Caki2 (cell line): ENCODE results near the gene CNOT4. TPM values are rescaled to one million over a fixed set of nuclear protein-coding genes. Genes with fewer than 3 reads are reported as not detected.
"Not testable (repeated sequence)": the region's sequence is repeated elsewhere in the genome, so short reads cannot be mapped to it uniquely, and the experiment has no call there.

Experiments
- DNase-seq: peaks from one replicate; pipeline ENCODE4 v3.0.0-alpha.2; 2015; ENCODE audit warnings: low read depth
- in situ Hi-C: cut with HindIII; loops from 2 replicates; pipeline ENCODE4 v1.10.0; 2016; ENCODE audit warnings: low sequenced_read_pairs, low pct_unique_long_range_greater_than_20kb, mixed read lengths
- total RNA-seq: library from RNA; depleted of rRNA; stranded (reverse); fragments of >200 nt; shearing (Covaris generic); gene quantifications from 2 replicates; pipeline ENCODE4 v1.2.3, GENCODE V29; 2014; ENCODE audit warnings: low replicate concordance

CNOT4 gene
- total RNA-seq, 1 experiment from 2014 or later = 2.9 TPM

DNA sequence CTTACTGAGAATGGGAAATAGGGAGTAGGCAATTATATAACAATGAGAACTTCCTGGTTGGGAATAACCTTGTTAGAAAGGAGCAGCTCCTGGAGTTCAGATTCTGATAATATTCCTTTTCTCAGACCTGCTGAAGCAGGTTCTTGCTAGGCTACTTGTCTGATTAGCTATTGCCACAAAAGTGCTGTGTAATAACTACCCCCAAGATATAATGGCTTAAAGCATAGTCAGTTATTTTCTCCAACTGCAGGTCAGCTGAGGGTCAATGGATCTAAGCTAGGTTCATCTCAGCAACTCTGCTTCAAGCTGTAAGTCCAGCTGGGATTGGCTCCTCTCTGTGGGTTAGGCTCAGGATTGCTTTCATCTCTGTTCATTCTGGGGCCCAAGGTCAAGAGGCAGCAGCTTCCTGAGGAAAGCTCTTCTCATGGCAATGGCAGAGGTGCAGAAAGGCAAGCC lies 9.4 kb upstream of the CNOT4 start:
- in situ Hi-C loops = no loop called here
- peak; percentile 45 for DNase-seq

DNA sequence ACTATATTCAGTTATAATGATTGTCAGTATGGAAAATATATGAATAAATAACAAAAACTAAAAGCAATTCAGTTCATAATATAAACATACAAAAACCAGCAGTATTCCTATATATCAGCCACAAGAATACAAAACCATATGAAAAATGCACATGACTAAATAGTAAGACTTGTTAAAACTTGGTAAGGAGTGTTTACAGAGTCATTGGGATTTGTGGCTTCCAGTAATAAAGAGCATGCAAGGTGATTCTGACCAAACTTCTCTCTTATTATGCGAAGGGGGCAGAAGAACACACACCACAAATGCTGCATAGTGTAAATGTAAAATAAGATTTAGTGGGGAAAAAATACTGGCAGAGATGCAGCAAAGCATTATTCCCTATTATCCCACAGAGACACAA lies 8.8 kb upstream of the CNOT4 start:
- in situ Hi-C loops = no loop called here
- DNase-seq = no peak

DNA sequence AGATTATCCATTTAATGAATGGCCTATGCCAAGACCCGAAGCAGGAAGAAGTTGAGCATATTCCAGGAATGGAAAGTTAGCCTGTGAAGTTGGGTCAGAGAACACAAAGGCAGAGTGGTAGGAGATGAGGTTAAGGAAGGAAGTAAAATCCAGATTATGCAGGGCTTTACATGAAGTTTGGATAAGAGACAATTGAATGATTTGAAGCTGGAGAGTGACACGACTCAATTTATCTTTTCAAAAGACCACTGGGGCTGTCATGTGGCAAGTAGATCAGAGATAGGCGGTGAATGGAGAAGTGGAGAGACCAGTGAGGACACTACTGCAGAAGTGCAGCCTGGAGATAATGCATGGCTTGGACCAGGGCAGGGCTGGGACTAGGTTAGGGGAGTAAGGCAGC lies 7.2 kb upstream of the CNOT4 start:
- no peak for DNase-seq
- in situ Hi-C loops = no loop called here

DNA sequence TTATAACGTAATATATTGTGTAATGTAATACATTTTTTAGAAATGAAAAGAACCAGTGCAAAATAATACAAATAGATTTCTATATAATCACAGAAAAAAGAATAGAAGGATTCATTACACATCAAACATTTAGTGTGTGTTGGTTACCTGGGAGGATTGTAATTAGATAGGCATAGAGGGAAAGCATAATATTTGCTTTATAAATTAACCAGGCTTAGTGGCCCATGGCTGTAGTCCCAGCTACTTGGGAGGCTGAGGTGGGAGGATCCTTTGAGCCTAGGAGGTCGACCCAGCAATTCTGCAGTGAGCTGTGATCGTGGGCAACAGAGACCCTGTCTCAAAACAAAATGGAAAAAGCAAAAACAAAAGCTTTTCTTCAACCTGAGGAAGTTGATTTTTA lies 5.0 kb upstream of the CNOT4 start:
- in situ Hi-C loops = no loop called here
- no peak for DNase-seq

DNA sequence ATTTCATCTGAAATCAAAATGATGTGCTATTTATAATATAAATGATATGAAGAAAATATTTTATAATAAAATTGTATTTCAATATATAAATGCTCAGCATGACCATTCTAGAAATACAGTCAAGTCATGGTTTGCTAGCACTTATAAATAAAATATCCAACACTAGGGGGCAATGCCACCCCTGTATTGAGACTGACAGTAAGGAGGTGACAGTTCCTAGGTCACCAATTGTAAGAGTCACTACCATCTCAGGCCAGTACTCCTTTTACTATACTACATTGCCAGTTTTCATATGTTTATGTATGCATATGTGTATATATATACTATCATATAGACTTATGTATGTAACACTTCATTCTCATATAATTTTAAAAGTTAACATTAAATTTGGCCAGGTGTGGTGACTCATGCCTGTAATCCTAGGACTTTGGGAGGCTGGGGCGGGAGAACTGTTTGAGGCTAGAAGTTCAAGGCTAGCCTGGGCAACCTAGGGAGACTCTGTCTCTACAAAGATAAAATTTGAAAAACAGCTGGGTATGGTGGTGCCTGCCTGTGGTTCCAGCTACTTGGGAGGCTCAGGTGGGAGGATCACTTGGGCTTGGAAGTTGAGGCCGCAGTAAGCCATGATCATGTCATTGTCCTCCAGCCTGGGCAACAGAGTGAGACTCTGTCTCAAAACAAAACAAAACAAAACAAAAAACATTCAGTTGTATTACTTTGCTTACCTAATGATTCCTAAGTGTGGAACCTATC lies 2.4 kb upstream of the CNOT4 start:
- peak; percentile 65 for DNase-seq
- in situ Hi-C loops = no loop called here

DNA sequence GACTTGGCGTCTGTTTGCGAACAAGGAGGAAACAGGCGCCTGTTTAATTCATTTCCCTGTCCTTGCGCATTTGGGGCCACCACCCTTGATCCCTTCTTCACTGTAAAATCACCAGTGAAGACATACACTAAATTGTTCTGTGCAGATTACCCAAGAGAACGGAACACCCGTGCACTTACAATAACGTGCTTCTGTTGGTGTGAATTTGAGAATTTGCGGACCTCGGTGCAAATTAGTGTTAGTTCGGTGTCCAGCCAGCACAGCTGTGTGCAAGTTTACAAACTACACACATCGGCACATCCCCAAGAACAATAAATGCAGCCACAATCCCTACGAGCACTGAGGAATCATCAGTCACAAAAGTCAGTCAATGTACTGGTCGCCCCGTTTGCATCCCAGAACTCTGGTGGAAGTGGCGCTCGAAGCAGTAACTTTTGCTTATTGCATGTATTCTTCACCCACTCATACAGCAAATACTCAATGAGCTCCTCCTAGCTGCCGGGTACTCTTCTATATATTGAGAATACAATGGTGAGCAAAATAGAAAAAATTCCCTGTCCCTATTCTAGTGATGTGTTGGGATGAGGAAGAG lies 786 bp upstream of the CNOT4 start:
- in situ Hi-C loops = no loop called here
- no peak for DNase-seq

DNA sequence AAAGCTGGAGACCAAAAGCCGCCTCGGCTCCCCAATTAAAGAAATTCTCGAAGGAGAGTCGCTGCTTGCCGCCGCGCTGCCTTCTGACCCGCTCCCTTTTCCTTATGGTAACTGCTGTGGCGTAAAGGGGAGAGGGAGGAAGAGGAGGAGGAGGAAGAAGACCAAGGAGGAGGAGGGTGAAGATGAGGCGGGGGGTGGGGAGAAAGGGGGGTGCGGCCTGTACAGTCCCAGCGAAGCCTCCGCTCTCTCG lies 388 bp downstream of the CNOT4 start:
- in situ Hi-C loops = no loop called here
- no peak for DNase-seq

DNA sequence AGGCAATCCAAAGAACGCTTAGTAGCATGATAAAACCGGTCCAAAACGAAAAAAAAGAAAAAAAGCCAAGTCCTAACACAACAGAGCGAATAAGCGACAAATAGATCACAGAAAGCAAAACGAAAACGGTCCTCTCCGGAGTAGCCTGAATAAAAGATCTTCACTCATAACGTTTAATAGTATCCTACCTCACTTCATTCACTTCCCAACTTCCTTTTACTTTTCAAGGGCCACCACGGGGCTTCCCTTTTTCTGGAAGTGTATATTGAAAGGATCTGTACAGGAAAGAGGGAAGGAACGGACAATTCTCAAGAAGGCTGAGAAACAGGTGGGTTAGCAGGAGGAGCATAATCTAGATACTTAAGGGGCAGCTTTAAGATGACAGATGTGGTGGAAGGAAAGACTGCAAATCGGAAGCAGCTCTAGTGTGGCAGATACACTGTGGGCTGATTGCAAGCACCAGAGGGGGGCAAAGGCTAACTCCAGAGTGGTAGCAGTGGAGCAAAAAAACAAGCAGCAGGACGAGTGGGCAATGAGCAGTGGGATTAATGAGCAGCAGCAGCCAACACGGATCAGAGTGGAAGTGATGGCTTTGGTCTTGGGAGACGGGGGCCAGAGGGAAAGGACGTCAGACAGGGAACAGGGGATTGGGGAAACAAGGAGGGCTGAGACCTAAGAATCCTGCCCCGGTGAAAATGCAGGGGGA lies 866 bp downstream of the CNOT4 start:
- in situ Hi-C loops = no loop called here
- peak; percentile 33 for DNase-seq

DNA sequence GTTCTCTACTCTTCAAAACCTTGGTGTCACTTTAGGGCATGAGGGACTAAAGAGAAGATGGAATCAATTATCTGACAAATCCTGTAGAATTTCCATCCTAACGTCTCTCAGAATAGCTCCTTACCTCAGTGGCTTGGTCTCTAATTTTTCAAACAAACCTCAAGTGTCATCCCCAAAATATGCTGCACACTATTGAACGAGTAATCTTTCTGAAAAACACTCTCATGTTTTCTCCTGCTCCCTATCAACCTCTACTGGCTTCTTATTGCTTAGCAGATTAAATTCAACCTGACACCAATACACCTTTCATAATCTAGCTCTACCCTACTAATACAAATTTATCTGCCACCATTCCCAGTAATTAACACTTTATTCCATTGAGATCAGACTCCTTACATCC lies 8.5 kb downstream of the CNOT4 start:
- no peak for DNase-seq
- in situ Hi-C loops = no loop called here

DNA sequence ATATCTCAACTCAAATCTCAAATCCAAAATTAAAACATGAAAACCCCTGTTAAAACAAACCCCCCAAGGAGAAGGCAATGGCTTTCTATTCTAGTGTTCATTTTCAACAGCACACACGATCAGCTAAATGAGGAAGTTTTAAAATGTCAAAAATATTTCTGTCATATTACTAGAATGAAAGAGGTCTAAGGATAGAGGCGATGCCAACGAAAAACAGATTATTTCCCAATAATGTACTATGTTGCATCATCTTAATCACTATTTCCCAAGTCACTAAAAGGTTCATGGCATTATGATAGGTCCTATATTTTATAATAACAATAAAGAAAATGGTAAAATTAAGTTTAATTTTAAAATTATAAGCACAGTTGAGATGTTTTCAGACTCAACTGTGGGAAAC lies 10.1 kb downstream of the CNOT4 start:
- in situ Hi-C loops = no loop called here
- no peak for DNase-seq

DNA sequence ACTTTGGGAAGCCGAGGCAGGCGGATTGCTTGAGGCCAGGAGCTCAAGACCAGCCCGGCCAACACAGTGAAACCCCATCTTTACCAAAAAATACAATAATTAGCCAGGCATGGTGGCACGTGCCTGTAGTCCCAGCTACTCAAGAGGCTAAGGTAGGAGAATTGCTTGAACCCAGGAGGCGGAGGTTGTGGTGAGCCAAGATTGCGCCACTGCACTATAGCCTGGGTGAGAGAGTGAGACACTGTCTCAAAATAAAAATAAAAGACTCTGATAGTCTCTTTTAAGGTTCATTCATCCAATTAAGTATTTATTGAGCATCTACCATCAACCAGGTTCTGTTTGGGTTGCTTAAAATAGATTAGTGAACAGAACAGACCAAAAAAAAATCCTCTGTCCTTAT lies 12.7 kb downstream of the CNOT4 start:
- DNase-seq, in situ Hi-C loops: not testable (repeated sequence)

DNA sequence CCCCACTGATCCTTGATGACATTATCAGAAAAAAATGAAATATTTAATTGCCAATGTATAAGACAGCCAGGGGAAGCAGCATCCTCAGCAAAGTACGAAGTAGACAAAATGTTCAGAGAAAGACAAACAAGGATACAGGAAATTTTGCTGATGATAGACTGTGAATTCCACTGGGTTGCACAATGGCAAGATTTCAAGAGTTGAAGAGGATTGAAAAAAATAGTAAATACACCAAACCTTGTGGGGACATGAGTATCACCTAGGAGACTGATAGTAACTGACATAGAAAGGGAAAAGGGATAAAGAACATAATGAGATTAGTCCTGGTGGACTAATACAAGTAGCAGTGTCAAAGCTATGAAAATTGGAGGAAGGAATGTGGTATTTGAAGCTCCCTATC lies 16.5 kb downstream of the CNOT4 start:
- in situ Hi-C loops = no loop called here
- DNase-seq = no peak

DNA sequence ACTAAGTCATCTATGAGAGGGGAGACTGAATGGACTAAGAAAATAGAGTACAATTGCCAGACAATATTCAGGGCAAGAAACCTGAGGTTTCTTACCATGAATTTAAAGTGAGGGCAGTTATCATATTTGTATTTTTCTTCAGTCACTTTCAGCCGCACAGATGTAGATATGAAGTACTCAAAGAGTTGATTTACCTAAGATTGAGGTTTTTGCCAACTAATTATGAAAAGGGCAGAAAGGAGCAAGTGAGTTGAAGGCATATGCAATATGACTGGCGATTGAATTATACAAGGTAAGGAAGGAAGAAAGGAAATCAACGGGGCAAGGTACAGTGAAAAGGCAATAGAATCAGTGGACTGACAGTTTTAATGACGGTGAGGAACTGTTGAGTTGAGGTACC lies 17.8 kb downstream of the CNOT4 start:
- in situ Hi-C loops = no loop called here
- no peak for DNase-seq

DNA sequence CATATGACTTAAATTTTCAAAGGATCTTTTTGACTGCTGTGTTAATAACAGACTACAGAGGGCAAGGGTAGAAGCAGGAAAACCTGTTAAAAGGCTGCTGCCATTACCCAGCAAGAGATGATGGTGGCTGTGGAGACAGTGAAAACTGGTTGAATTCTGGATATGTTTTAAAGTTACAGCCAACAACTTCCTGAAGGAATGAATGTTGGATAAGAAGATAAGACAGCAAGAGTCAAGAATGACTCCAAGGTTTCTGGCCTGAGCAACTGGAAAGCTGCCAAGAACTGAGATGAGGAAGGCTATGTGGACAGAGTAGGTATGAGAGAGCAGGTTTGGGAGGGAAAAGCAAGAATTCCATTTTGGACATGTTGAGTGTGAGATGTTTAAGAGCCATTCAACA lies 19.1 kb downstream of the CNOT4 start:
- DNase-seq = peak; percentile 19
- in situ Hi-C loops = no loop called here

DNA sequence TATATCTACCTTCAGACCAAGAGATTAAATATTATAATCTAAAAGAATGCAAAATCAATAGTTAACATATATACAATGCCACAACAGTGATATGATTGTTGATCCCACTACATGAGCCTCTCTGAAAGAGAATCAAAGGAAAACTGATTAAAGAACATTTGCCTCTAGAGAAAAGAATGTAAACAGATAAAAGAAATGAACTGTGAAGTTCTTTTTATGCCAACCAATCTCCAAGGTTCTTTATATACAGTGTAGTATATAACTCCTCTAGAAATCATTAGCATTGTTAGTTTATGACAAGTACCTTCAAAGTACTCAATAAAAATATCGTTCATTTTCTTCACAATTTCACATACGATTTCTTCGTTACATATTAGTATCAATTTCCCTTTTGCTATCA lies 20.1 kb downstream of the CNOT4 start:
- in situ Hi-C loops = no loop called here
- no peak for DNase-seq

DNA sequence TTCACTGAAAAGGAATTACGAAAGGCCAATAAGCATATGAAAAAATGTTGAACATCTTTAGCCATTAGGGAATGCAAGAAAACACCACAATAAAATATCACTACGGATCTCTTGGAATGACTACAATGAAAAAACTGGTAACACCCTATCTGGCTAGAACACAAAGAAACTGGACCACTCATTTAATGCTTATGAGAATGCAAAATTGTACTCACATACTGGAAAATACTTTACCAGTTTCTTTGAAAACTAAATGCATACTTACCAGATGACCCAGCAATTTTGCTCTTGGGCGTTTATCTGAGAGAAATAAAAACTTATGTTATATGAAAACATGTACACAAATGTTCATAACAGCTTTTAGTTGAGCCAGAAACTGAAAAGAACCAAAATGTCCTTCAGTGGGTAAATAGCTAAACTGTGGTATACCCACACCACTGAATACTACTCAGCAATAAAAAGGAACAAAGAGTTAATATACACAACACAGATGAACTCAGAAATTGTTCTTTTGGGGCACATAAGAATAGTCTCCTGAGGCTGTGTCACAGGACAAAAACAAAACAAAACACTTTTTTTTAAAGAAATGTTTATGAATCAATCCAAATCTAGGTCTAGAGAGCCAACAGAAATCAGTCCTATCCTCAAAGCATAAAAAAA lies 23.5 kb downstream of the CNOT4 start:
- in situ Hi-C loops = no loop called here
- DNase-seq = no peak

DNA sequence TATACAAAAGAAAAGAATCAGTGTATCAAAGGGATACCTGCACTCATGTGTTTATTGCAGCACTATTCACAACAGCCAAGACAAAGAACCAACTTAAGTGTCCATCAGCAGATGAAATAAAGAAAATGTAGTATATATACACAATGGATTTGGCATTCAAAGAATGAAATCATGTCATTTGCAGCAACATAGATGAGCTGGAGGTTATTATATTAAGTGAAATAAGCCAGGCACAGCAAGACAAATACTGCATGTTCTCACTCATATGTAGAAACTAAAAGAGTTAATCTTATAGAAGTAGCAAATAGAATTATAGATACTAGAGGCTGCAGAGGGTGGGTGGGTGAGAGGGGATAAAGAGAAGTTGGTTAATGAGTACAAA lies 28.3 kb downstream of the CNOT4 start:
- in situ Hi-C loops = no loop called here
- no peak for DNase-seq

DNA sequence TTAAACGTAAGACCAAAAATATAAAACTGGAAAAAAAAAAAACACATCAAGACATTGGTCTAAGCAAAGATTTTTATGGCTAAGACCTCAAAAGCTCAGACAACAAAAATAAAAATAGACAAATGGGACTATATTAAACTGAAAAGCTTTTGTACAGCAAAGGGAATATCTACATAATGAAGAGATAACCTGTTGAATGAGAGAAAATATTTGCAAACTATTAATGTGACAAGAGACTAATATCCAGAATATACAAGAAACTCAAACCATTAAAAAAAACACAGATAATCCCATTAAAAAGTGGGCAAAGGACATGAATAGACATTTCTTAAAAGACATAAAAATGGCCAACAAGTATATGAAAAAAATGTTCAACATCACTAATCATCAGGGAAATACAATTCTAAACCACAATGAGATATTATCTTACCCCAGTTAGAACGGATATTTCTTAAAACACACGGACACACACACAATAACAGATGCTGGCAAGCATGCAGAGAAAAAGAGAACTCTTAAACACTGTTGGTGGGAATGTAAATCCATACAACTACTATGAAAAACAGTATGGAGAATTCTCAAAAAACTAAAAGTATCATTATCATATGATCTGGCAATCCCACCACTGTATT lies 28.8 kb downstream of the CNOT4 start:
- in situ Hi-C loops = no loop called here
- DNase-seq = no peak

DNA sequence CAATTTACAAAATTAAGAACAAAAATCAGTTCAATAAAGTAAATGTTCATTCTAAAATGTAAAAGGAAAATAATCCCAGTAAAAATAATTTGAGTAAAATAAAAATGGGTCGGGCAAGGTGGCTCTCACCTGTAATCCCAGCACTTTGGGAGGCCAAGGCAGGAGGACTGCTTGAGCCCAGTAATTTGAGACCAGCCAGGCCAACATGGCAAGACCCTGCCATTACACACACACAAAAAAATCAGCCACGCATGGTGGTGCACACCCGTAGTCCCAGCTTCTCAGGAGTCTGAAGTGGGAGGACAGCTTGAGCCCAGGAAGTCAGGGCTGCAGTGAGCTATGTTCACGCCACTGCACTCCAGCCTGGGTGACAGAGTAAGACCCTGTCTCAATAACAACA lies 34.4 kb downstream of the CNOT4 start:
- in situ Hi-C loops = no loop called here
- DNase-seq = no peak
